Hippocampal formation (tissue), 2 donors: ENCODE measurements around the gene SMAD9.

ENCODE experiments used
- DNase-seq, 2 donors: peaks; one replicate each; lab custom pipeline; 2025; lab: John Stamatoyannopoulos, UW

SMAD9 gene

DNA sequence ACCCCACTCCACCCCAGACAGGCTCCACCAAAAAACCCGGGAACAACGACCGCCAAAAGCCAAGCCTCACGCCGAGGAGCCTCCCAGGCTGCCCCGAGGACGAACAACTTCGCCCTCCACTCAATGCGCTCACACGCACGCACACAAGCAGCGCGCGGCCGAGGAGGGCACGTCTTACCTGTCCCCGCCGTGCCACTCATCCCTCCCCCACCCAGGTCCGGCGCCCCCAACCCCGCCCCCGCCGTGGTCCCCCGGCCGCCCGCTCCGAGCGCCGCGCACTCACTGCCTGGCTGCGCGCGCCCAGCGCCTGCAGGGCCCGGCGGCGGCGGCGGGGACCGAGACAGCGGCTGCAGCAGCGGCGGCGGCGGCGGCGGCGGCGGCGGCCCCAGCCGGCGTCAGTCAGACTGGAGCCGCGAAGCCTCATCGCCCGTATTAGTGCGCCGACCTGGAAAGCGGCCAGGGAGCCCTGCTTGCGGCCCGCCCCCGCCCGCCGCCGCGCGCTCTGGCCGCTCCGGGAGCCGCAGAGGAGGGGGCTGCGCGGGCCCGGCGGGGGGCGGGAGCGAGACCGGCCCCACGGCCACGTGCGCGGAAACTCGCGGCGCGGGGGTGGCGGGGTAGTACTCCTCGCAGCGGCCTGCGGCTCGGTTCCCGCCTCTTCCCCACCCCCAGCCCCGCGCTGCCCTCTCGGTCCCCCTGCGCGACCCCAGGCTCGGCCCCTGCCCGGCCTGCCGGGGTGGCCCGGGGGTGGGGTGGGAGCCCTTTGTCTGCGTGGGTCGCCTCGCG is at the start of gene SMAD9:
Gene SMAD9, minus strand, starts transcription at position 406 of the 783 bp plus-strand sequence. CDS start 40,549 bp downstream, outside the sequence.
- peak; percentile 37 to 47 for DNase-seq

DNA sequence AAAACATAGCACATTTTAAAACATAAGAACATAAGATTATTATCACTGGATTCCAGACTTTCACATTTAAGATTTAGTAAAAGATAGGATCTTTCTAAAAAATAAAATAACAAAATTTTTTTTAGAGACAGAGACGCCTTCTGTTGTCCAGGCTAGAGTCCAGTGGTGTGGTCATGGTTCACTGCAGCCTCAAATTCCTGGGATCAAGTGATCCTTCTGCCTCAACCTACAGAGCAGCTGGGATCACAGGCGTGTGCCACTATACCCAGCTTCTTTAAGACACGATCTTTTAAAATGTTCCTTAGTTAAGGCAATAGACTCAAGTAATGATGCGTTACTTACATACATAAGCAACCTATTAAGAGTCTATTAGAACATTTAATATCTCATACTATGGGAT is 46.4 kb upstream of the SMAD9 start:
- DNase-seq: no peak

DNA sequence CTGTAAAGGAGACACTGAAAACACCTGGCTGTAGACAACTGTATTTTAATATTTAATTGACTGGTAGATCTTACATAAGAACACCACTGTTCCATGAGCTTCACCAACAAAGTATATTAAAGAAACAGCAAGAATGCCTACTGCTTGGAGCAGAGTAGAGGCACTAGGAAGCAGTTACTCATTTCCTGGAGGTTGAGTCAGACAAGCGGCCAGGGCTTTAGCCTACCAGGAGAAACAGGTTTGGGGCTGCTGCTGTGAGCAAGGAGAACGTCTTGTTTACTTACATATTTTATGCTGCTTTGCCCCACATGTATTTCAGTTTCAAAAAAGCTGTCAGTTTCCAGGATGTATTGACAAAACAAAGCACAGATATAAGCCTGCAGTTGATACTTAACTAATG is 45.7 kb upstream of the SMAD9 start:
- no peak for DNase-seq

DNA sequence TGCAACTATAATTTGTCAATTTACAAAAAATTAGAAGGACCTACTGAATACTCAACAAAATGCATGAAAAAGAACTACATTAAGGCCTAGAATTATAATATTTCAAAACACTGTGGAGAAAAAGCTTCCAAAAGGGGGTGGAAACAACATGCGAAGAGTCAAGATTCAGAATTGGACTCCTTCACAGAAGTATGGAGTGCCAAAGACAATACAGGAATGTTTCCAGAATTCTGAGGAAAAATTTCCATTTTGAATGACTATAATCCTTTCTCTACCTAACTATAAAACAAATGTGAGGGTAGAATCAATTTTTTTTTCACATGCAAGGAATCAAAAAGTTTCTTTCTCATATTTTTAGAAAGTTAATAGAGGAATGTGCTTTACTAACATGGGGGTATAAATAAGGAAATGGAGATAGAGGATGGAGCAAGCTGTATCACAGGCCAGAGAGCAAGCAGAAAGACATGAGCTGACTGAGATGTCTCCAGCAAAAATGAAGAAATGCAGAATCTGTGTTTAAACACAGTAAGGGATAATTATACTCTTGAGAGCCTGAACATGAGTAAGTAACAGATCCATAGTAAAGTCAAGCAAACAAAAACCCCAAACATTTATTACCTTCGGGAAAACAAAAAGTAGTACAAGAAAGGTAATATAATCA is 39.5 kb upstream of the SMAD9 start:
- DNase-seq: no peak

DNA sequence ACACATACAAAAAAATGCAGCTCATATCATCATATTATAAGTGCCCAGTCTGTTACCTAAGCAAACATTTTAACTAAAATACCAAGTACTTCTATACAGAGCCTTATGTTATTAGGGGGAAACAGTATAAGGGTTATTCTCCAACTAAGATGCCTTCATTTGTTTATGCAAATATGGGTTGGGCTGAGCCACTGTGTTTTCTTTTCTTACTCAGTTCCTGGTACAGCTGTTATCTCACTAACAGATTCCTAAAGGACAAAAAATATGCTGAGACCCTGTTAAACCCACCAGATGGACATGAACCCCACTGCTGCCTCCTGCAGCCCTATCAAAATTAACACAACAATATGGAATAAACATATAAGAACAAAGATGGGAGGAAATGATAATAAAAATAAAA is 34.5 kb upstream of the SMAD9 start:
- DNase-seq: no peak

DNA sequence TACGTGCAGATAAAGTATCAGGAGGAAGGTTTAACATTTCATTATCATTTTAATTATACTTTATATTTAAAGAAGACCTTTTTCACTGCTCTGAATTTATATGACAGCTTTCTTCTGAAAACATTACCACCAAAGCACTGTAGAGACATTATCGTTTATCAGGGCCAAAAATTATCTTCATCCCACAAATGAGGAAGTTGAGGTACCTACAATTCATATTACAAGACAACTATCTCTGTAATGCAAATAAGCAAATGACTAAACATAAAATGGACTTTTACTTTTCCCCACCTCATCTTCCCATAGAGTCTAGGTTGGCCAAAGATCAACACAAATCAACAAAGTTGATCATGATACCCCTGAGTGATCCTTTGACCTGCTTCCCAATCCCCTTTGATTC is 30.9 kb upstream of the SMAD9 start:
- DNase-seq: no peak

DNA sequence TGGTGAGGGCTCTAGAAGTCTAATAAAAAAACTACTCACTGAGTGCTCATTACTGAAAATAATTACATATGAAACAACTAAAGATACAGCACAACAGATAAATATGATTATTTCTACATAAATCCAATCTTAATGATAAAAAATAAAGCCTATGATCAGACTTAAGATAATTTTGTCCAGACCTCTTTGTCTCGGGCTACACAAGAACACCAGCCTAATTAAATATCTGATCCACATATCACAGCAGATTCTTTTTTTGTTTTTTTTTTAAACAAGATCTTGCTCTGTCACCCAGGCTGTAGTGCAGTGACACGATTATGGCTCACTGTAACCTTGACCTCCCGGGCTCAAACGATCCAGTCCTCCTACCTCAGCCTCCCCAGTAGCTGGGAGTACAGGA is 30.3 kb upstream of the SMAD9 start:
- no peak for DNase-seq

DNA sequence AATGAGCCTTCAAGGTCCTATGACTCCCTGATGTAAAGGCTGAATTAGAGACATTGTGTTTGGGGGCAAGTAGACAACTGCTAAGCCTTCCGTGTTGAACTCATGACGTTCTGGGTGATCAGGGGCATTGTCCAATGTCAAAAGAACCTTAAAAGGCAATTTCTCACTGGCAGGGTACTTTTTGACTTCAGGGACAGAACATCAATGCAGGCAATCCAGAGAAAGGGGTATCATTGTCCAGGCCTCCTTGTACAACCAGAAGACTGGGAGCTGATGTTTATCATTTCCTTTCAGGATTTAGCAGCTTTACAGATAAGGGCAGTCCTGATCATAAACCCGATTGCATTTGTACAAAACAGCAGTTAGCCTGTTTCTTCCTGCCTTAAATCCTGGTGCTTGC is 25.0 kb upstream of the SMAD9 start:
- DNase-seq: no peak

DNA sequence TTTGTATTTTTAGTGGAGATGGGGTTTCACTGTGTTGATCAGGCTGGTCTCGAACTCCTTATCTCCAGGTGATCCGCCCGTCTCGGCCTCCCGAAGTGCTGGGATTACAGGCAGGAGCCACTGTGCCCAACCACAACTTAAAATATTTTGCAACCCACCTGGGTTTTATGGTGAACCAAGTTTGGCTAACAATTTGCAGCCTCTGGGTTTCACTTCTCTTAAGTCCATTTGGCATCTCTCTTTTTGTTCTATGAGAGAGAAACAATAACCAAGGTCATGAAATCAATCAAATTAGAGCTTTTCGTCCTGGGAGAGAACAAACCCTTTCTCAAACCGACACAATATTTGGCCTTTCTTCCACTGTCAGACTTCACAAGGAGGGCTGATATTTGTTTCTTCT is 5.6 kb upstream of the SMAD9 start:
- no peak for DNase-seq

DNA sequence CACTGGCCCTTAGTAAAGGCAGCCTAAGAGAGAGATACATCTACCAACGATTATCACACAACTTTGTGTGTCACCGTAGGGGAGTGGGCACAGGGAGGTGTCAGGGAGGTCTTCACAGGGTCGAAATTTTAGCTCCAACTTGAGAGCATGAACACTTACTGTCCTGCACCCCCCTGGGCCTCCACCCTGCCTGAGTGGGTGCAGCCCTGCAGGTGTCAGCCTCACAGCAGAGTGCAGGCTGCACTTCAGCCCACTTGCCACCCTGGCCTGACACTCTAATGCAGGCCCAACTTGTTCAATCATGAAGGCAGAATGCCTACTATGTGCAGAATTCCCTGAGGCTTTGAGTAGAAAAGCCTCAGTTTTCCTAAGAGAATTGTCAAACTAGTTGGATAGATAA is 4.0 kb upstream of the SMAD9 start:
- no peak for DNase-seq

DNA sequence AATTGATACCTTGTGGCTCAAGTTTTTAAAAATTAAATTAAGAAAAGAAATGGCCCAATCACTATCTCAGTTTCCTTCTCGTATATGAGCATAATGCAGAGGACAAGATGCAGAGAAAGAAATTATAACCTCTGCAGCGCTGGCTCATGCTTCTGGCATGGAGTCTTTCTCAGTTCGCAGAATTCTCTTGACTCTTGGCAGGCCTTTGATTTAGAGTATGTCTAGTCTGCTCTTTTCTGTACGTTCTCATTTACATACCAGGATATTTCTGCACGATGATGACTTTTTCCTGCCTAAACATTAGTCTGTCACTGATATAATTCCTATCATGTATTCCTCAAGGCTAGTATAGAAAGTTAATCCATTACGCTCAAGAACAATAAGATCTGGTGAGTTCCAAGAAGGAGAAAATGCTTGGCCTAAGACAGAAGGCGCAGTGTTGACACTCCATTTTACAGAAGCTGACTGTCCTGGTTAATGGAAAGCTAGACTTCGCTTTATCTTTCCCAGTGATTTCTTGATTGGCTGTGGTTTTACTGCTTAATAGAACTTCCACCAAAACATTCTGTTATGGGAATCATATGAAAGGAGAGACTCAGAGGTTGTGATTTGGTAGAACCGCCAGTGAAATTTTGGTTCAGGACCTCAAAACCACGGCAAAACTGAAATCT is 1.7 kb upstream of the SMAD9 start:
- DNase-seq: no peak

DNA sequence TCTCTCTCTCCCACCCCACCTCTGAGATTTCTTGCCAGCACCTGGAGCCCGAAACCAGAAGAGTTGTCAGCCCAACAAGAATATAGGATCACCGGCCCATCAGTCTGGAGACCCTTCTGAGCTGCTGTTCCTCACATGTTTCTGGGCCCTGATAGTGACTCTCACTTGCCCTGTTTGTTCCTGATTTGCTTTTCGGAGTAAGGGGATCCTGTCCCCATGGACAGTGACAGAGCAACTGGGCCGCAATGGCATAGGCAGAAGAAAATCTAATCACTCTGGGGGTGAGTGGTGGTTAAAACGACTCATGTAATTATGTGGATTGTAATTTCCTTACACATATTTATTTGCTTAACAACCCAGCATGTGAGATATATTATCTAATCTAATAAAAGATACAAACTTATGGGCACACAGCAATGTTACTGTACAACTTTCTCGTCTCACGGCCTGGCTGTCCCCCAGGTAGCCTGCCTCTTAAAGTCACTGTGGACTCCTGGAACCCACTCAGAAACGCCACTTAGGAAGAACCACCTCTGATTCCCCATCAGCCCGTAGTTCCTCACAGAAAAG is 663 bp upstream of the SMAD9 start:
- no peak for DNase-seq

DNA sequence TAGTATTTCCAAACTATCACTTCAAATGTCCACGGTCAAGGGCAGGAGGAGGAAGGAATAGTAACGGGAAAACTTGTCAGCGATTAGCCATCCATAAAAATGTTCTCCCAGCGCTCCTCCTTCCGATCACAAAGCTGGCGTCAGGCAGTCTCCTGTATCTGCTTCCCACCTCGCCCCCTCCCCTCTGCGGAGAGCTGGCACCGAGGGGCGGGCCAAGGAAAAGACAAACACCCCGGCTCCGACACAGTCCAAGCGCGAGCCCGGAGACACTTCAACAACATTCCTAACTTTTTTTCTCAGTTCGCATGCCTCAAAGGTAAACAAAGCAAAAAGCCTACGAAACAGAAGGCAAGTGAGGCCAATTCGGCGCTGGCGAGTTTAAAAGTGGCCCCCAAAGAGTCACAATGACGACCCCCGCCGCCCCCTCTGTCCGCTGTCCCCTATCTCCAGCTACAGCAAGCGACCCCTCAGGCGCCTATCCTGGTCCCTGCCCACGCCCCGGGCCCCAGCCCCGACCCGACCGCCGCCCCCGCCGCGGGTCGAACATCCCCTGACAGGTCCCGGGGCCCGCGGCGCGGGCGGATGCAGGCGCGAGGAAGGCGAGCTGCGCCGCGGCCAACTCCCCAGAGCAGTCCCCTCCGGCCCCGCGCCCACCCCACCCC is 736 bp downstream of the SMAD9 start:
- peak in 1 of 2 donors; percentile 21 for DNase-seq

DNA sequence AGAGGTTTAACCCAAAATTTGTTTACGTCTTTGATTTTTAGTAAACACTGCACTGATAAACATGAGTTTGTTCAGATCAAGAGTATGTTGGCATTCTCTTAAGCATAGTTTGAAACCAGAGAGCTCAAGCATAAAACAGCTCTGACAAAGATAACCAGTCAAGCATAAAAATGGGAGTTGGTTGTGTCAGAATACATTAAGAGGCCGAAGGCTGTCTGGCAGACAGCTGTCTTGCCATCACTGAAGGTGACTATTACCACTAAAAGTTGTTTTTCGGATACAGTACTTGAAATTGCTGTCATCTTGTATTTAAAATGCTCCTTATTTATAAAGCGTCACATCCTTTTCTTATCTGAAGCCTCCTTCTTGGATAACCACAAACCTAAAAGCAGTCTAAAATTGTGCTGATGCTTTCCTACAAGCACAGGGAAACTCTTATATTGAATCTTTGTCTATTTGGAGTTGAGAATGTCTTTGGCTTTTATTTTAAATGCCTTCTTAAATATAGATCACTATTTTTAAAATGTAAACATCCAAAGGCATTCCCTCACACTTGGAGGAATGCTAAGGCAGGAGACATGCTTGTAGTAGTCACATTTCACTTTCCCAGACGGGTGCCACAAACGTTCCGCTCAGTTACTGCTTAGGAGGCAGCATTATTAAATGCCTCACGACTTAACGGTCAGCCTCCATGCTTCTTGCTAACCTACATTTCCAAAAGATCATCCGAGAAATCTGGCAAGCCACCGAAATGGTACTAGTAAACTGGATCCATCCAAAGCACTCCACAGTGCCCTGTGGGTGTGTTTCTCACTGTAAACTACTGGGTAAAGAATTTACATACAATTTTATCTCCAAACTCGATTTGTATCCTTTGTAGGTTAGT is 1.5 kb downstream of the SMAD9 start:
- DNase-seq: peak in 1 of 2 donors; percentile 10

DNA sequence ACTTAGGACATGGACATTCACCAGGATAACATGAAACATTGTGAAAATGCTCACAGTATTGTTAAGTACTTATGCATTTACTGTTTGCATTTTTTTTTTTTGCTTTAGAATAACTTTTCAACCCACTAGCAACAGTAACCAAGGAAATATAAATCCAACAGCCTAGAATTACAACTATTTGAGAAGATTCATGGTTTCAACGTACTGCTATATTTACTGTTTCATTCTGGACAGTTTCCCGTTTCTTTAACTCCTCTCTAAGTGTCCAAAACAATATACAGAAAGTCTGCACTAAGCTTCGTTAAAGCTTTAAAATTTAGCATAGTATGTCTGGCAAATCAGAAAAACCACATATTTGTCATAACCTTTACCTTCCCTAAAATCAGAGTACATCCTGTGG is 2.7 kb downstream of the SMAD9 start:
- no peak for DNase-seq

DNA sequence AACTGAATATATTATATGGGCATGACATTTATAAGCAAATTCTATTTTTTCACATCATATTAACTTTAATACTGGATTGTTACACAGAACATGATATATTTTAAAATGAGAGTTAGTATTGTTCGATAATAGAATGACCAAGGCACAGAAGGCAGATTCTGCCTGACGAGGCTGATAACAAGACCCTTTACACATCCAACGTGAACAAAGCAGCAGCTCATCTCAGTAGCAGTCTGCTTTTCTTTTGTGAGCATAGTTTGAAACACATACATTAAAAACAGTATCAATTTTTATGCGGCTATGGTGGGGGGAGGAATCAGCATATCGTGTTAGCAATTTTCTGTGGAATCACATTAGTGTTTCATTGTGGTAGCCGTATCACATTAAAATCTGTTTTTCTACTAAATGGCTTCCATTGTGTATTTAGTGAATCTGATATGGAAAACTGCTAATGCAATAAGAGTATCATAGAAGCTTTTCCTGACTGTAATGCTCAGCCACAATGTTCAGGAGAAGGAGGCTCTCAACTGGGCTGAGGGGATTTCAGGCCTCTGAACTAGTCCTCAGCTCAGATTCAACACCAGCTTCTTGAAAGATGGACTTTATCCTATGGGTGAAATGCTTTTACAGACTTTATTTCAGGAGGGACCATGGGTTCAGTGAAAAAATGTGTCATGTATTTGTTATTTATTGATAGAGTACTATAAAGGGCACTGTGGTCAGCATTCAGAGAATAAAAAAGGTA is 4.0 kb downstream of the SMAD9 start:
- DNase-seq: no peak

DNA sequence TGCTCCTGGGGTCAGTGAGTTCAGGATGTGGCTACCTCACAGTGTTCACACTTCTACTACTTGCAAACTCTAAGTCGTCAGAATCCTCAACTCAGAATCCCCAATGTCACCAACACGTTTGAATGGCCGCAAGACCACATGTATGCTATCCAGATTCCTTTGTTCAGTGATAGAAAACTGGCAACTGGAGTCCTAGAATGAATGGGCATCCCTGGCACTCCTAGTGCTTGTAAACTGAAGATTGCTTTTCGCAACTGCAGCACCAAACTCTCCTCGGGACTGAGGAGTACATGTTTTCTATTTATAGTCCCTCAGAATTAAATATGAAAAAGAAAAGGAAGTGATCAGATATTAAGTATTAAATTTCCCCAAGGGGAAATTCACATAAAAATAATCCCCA is 4.9 kb downstream of the SMAD9 start:
- DNase-seq: no peak

DNA sequence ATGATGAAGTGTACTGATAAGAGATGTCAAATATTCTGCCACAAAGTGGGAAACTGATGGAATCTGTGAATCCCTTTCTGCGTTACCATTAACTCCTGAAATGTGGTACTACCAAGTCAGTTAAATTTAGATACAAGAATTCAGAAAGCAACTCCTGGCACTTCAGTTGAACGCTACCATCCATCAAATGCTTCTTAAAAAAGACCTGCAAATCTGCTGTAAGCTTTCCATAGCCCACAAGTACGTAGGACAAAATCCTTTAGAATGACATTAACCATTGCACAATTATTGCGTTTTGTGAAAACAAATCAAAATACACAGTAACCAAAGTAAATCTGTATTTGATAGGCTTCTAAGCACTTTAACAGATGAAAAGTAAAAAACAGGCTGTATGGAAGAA is 5.4 kb downstream of the SMAD9 start:
- DNase-seq: no peak

DNA sequence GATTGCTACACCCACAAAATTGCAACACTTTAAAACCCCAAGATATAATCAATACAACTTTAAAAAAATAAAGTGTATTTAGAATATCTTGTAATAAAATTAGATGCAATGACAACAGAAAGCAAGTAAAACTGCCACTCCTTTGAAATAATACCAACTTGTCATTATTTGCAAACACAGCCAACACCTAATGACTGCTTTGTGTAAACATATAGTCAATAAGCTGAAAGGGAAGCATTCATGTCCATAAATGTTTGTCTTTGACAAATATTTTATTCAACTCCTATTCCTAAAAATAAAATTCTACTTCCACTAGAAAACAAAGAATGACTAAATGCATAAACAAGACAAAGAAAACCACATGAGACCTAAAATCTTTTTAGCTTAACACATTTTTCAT is 6.6 kb downstream of the SMAD9 start:
- no peak for DNase-seq

DNA sequence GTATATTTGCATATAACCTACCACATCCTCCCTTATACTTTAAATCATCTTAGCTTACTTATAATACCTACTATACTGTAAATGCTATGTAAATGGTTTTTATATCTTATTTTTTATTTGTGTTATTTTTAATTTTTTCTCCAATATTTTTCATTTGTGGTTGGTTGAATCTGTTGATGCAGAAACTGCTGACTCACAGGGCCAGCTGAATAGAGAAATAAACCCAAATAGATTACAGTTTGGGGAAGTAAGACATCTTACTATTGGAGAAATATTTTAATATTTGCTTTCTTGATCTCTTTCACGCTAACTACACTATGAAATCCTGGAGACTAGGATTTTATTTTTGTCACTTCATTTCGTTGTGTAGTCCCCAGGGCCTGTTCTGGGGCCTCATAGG is 7.1 kb downstream of the SMAD9 start:
- no peak for DNase-seq

DNA sequence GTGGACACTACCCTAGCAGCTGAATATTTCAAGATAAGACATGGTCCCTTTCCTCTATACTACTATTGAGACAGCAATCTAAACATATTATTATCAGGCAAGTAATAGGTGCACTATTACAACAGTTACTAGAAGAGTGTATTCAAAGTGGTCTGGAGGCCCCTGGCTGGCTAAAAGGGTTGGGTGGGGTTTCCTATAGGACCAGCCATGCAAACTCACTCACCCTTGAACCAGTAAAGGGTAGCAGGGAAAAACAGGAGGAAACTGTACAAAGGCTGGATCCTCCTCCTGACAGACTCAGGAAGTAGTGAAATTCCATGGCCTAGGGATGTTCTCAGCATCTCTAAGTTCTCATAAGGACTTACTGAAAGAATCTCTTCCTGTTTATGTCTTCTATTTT is 7.7 kb downstream of the SMAD9 start:
- DNase-seq: no peak
